Neural cell (in vitro differentiated cells): ENCODE measurements around the gene CFAP221.

Source experiments
- EP300 ChIP-seq: fragments of 450-650 bp; conservative IDR thresholded peaks from 2 replicates; pipeline ENCODE4 v1.6.1; 2014; ENCODE audit warnings: antibody characterized with exemption, mild to moderate bottlenecking, moderate library complexity; ENCODE audit not compliant: poor library complexity, severe bottlenecking
- EZH2 ChIP-seq: fragments of 200-600, 300-800 bp; shearing (Covaris generic), sonication (generic); IDR thresholded peaks from 2 replicates; pipeline ENCODE4 v1.6.1; 2014; ENCODE audit warnings: antibody characterized with exemption, low read length, borderline replicate concordance, mild to moderate bottlenecking; ENCODE audit not compliant: insufficient read depth, poor library complexity, severe bottlenecking
- MXI1 ChIP-seq: fragments of 450-650 bp; conservative IDR thresholded peaks from 2 replicates; pipeline ENCODE4 v1.6.1; 2014; ENCODE audit warnings: antibody characterized with exemption, mild to moderate bottlenecking; ENCODE audit not compliant: poor library complexity, severe bottlenecking
- TF ChIP-seq, protein P1 (sequence below): fragments of 450-650 bp; IDR thresholded peaks from 2 replicates; pipeline ENCODE4 v1.5.1; 2014; ENCODE audit warnings: antibody characterized with exemption, mild to moderate bottlenecking, moderate library complexity; ENCODE audit not compliant: poor library complexity, severe bottlenecking

- TF ChIP-seq EZH2 (no peak), MXI1 (no peak), EP300 (no peak)
- TF ChIP-seq, protein P1, sequence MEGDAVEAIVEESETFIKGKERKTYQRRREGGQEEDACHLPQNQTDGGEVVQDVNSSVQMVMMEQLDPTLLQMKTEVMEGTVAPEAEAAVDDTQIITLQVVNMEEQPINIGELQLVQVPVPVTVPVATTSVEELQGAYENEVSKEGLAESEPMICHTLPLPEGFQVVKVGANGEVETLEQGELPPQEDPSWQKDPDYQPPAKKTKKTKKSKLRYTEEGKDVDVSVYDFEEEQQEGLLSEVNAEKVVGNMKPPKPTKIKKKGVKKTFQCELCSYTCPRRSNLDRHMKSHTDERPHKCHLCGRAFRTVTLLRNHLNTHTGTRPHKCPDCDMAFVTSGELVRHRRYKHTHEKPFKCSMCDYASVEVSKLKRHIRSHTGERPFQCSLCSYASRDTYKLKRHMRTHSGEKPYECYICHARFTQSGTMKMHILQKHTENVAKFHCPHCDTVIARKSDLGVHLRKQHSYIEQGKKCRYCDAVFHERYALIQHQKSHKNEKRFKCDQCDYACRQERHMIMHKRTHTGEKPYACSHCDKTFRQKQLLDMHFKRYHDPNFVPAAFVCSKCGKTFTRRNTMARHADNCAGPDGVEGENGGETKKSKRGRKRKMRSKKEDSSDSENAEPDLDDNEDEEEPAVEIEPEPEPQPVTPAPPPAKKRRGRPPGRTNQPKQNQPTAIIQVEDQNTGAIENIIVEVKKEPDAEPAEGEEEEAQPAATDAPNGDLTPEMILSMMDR, result no peak
Observed at GRCh38 chr2:119673796-119674195, 129.5 kb downstream of the CFAP221 start.
